Subcutaneous abdominal adipose tissue (tissue), 5 donors: ENCODE data around the gene MYB.

ENCODE experiments used
- H3K27ac ChIP-seq: one replicate; pipeline ENCODE4 v1.7.0; 2013; ENCODE audit warnings: low read depth, mild to moderate bottlenecking, inconsistent platforms, low read length, moderate library complexity
- H3K27me3 ChIP-seq, 5 donors: one replicate each; pipeline ENCODE4 v1.7.0; 2013; ENCODE audit warnings: low read length in 5 of 5, inconsistent platforms in 1 of 5; ENCODE audit not compliant: control insufficient read depth in 5 of 5, insufficient read depth in 4 of 5
- H3K36me3 ChIP-seq, 5 donors: one replicate each; pipeline ENCODE4 v1.7.0; 2013; ENCODE audit warnings: low read length in 5 of 5; ENCODE audit not compliant: control insufficient read depth in 5 of 5, insufficient read depth in 5 of 5
- H3K4me1 ChIP-seq, 5 donors: one replicate each; pipeline ENCODE4 v1.7.0; 2013; ENCODE audit warnings: low read length in 5 of 5, mild to moderate bottlenecking in 3 of 5, moderate library complexity in 1 of 5; ENCODE audit not compliant: control insufficient read depth in 5 of 5, insufficient read depth in 5 of 5
- H3K4me3 ChIP-seq, 5 donors: one replicate each; pipeline ENCODE4 v1.7.0; 2013; ENCODE audit warnings: low read length in 5 of 5, low read depth in 1 of 5
- H3K9ac ChIP-seq, 5 donors: one replicate each; pipeline ENCODE4 v1.7.0; 2013; ENCODE audit warnings: low read length in 5 of 5, mild to moderate bottlenecking in 4 of 5, moderate library complexity in 3 of 5
- H3K9me3 ChIP-seq, 5 donors: one replicate each; pipeline ENCODE4 v1.7.0; 2013; ENCODE audit warnings: low read length in 5 of 5; ENCODE audit not compliant: control insufficient read depth in 5 of 5
- donor health status: healthy.
- donor health status: healthy.
- donor health status: healthy.
- donor health status: healthy.
- donor health status: healthy.

MYB gene

DNA sequence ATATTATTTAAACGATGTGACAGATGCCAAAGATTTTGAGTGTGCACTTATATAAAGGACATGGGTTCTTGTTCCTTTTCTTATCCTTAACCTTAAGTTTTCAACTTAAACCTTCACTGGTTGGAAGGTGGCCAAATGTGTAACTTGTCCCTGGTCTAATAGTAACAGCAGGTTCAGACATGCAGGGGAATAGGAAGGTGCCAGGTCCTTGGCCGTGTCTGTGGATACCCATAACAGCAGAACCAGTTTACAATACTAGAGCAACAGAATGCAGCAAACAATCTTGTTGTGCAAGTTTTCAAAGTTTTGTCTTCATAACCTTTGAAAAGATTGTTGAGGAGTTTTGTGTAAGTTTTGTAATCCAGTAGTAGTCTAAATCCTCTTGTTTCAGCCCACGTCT lies 4.4 kb downstream of the MYB start:
- H3K27ac ChIP-seq = no peak overlapping the region
- no peaks in the 10 kb centered on the region for H3K36me3 ChIP-seq
- H3K9me3 ChIP-seq = no peaks in the 10 kb centered on the region
- H3K4me3 ChIP-seq = no peak overlapping the region
- H3K9ac ChIP-seq = no peak overlapping the region
- H3K4me1 ChIP-seq = peaks cover 6 to 29% (median 27%) of the 10 kb centered on the region in 5 donors
- peaks cover 14 to 29% (median 18%) of the 10 kb centered on the region in 5 donors for H3K27me3 ChIP-seq

DNA sequence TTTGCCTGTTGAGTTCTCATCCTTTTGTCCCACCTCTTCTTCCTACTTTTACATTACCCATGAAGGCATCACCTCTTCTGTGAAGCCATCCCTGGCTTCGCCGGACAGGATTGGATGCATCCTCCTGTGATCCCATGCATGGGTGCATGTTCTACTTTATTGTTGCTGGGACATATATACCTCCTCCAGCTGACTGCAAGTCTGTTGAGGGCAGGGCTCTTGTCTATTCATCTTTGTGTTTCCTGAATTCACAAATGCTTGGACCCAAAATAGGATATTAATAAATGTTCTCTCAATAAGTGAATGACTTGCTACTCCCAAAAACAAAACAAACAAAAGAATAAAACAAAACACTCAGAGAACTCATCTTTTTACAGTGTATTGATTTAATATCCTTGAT lies 5.1 kb downstream of the MYB start:
- Histone ChIP-seq H3K9ac (no peak overlapping the region), H3K9me3 (no peaks in the 10 kb centered on the region), H3K27me3 (peaks cover 14 to 29% (median 18%) of the 10 kb centered on the region in 5 donors), H3K4me1 (peaks cover 6 to 27% (median 26%) of the 10 kb centered on the region in 5 donors), H3K27ac (no peak overlapping the region), H3K36me3 (no peaks in the 10 kb centered on the region), H3K4me3 (no peak overlapping the region)

- H3K27me3 ChIP-seq = peaks cover 14 to 29% (median 18%) of the 10 kb centered on the region in 5 donors
- peaks cover 4 to 17% (median 16%) of the 10 kb centered on the region in 5 donors for H3K4me1 ChIP-seq
- no peak overlapping the region for H3K4me3 ChIP-seq
- no peak overlapping the region for H3K27ac ChIP-seq
- no peaks in the 10 kb centered on the region for H3K36me3 ChIP-seq
- H3K9me3 ChIP-seq = no peaks in the 10 kb centered on the region
- H3K9ac ChIP-seq = no peak overlapping the region
Observed at GRCh38 chr6:135187372-135187771, 6.3 kb downstream of the MYB start.

DNA sequence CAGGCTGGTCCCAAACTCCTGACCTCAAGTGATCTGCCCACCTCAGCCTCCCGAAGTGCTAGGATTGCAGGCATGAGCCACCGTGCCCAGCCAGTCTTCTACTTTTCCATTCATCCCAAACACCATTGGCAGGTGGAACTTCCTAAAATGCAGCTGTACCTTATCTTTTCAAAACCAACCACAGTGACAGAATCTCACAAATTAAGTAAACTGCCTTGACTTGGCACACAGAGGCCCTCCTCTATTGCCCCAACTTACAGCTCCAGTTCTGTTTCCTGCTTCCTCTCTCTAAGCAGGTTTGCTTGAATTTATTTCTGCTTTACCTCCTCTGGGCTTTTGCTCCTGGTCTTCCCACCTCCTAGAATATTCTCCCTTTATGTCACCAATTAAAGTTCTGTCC lies 7.6 kb downstream of the MYB start:
- Histone ChIP-seq H3K36me3 (no peaks in the 10 kb centered on the region), H3K4me3 (no peak overlapping the region), H3K4me1 (peaks cover 2 to 3% (median 2%) of the 10 kb centered on the region in 5 donors), H3K27me3 (peaks cover 8 to 21% (median 13%) of the 10 kb centered on the region in 5 donors), H3K9me3 (no peaks in the 10 kb centered on the region), H3K9ac (no peak overlapping the region), H3K27ac (no peak overlapping the region)

DNA sequence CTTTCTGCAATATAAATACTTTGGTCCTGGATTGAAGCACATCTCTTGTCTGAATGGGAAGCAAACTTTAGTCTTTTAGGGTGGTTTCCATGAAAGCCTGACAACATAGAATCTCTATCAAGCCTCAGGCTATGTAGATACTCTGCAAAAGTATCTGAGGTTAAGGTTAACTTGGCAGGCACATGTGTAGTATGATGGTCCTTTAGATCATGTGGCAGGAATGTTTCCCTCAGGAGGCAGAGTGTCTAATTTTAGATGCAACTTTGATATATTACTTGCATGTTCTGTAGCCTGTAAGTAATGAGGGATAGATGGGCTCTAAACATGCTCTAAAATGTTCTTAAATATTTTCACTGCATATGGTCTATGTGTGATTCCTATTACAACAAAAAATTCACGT lies 8.2 kb downstream of the MYB start:
- H3K4me1 ChIP-seq = no peaks in the 10 kb centered on the region
- H3K9me3 ChIP-seq = no peaks in the 10 kb centered on the region
- H3K36me3 ChIP-seq = no peaks in the 10 kb centered on the region
- H3K27me3 ChIP-seq = peaks cover 3 to 16% (median 11%) of the 10 kb centered on the region in 5 donors
- no peak overlapping the region for H3K27ac ChIP-seq
- H3K9ac ChIP-seq = no peak overlapping the region
- no peak overlapping the region for H3K4me3 ChIP-seq

DNA sequence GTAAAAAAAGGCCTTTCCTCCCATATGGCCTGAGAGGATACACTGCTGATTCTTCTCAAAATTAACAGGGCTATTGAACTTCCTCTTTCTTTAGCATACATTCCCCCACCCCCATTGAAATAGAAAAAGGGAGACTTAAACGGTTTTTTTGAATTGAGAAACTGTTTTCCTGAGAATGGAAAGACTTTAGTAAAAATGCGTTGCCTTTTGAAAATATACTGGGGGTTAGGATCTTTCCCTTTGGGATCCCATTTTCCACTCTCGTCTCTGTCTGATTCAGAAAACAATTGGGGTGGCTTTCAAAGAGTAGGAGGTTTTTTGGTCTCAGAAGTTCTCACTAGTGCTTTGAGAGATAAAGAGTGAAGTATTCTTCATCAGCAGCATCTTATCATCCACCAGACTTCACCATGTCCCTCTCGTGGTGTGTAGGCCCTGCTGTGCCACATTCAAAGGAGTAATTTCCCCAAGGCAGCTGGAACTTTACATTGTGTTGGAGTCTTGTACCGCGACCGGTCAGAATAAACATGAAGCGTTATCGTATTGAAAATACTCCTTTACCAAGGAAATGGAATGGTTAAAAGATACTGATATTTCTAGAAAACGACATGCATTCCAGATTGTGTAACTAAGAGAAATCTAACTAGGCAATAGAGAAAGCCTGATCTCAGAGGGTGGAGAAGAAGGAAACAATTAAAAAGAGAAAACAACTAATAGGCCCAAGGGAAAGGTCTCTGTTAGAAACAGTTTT lies 10.6 kb downstream of the MYB start:
- no peaks in the 10 kb centered on the region for H3K4me1 ChIP-seq
- H3K4me3 ChIP-seq = no peak overlapping the region
- H3K9me3 ChIP-seq = no peaks in the 10 kb centered on the region
- H3K9ac ChIP-seq = no peak overlapping the region
- H3K36me3 ChIP-seq = no peaks in the 10 kb centered on the region
- peaks cover 0 to 6% (median 2%) of the 10 kb centered on the region in 5 donors for H3K27me3 ChIP-seq
- H3K27ac ChIP-seq = no peak overlapping the region

DNA sequence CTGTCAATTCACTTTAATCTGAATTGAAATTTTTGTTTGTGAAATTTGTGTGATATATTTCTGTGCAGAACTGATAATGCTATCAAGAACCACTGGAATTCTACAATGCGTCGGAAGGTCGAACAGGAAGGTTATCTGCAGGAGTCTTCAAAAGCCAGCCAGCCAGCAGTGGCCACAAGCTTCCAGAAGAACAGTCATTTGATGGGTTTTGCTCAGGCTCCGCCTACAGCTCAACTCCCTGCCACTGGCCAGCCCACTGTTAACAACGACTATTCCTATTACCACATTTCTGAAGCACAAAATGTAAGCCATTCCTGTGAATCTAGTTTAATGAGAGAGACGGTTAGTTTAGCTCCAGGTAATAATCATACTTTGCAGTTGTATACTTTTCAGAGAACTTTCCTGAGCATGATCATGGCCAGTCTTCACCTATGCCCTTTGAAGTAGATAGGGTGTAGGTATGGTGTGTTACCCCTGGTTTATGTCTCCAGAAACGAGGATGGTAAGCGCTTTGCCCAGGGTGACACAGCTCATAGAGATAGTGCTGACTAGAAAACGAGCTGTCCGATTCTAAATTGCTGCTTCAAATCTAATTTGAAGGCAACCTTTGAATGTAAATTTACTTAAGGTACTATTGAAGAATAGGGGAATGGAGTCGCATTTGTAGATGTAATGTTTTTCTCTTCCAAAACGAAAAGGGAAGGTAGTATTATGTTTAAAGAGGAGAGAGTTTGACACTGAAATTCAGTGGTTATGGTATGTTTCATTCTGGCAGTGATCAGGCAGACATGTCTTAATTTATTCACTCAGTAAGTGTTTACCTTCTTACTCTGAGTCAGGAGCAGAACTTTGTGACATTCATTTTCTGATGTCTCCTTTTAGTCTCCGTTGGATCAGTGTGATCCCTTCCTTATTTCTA lies 11.4 kb downstream of the MYB start:
- Histone ChIP-seq H3K4me3 (no peak overlapping the region), H3K9ac (no peak overlapping the region), H3K27me3 (peaks cover 0 to 6% (median 0%) of the 10 kb centered on the region in 5 donors), H3K36me3 (no peaks in the 10 kb centered on the region), H3K27ac (no peak overlapping the region), H3K9me3 (no peaks in the 10 kb centered on the region), H3K4me1 (no peaks in the 10 kb centered on the region)

- H3K27me3 ChIP-seq = peaks cover 0 to 6% (median 0%) of the 10 kb centered on the region in 5 donors
- H3K4me3 ChIP-seq = no peak overlapping the region
- H3K36me3 ChIP-seq = no peaks in the 10 kb centered on the region
- no peaks in the 10 kb centered on the region for H3K4me1 ChIP-seq
- H3K9me3 ChIP-seq = no peaks in the 10 kb centered on the region
- H3K9ac ChIP-seq = no peak overlapping the region
- H3K27ac ChIP-seq = no peak overlapping the region
Observed at GRCh38 chr6:135193221-135193620, 12.1 kb downstream of the MYB start.

DNA sequence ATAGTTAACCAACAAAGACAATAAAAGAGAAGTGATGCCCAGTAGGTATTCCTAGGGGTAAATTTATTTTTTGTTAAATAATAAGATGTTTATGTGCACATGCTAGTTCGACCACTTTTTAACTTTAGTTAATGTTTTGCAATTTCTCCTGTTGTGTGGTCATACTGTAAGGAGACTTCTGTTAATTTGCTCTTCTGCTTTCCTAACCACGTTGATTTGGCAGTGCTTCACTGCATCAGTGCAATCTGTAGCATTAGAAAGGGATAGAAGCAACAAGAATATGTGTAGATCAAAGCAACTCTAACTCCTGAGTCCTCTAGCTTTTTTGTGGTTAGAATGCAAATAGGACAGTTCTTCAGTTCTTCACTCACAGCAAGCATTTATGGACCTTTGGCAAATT lies 13.9 kb downstream of the MYB start:
- Histone ChIP-seq H3K27me3 (no peaks in the 10 kb centered on the region), H3K27ac (no peak overlapping the region), H3K4me3 (no peak overlapping the region)

GRCh38 chr6:135195522-135195921 lies 14.4 kb downstream of the MYB start:
- Histone ChIP-seq H3K36me3 (no peaks in the 10 kb centered on the region), H3K4me3 (no peak overlapping the region), H3K9me3 (no peaks in the 10 kb centered on the region), H3K9ac (no peak overlapping the region), H3K27me3 (no peaks in the 10 kb centered on the region), H3K27ac (no peak overlapping the region), H3K4me1 (no peaks in the 10 kb centered on the region)

More for the DNA sequence above, 13.9 kb downstream of the MYB start:
- no peaks in the 10 kb centered on the region for H3K36me3 ChIP-seq
- no peak overlapping the region for H3K9ac ChIP-seq
- H3K4me1 ChIP-seq = no peaks in the 10 kb centered on the region
- H3K9me3 ChIP-seq = no peaks in the 10 kb centered on the region
